Limb (tissue), 2 donors: ENCODE measurements around the gene ZNF83.
"Not testable (repeated sequence)": the region's sequence is repeated elsewhere in the genome, so short reads cannot be mapped to it uniquely, and the experiment has no call there.

Source experiments
- DNase-seq, 2 donors: peaks; one replicate each; pipeline ENCODE4 v3.0.0-alpha.2; 2016; ENCODE audit errors: extremely low spot score in 2 of 2

The ZNF83 gene

GRCh38 chr19:52639996-52640395, 1.8 kb upstream of the ZNF83 start:
- DNase-seq: no peak

- no peak for DNase-seq
Measured at GRCh38 chr19:52638601-52639000, 446 bp upstream of the ZNF83 start.

GRCh38 chr19:52635786-52636570, 2.2 kb downstream of the ZNF83 start:
- no peak for DNase-seq

- not testable (repeated sequence) for DNase-seq
Measured at GRCh38 chr19:52627441-52627840, 10.7 kb downstream of the ZNF83 start.

- no peak for DNase-seq
Measured at GRCh38 chr19:52626915-52627314, 11.2 kb downstream of the ZNF83 start.

DNA sequence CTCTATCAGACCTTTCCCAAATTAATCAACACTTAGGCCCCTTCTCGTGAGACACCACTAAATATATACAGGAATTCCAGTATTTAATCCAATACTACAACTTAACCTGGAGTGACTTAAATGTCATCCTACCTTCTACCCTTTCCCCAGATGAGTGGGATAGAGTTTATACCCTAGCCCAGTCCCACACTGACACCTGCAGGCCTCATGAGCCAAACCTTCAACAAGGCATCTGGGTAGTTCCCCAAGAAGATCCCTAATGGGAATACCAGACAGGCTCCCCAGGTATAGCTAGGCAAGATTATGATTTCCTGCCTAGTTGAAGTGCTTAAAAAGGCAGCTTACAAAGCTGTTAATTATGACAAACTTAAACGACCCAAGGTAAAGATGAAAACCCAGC, 15.9 kb downstream of the ZNF83 start:
- DNase-seq: no peak

DNA sequence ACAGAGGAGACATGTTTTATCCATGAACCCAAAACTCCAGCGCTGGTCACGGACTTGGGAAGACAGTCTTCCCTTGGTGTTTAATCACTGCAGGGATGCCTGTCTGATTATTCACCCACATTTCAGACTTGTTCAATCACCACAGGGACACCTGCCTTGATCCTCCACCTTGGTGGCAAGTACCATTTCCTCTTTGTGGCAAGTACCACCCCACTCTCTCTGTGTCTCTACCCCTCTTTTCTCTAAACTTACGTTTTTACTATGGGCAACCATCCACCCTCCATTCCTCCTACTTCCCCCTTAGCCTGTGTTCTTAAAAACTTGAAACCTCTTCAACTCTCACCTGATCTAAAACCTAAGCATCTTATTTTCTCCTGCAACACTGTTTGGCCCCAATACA, 16.8 kb downstream of the ZNF83 start:
- no peak for DNase-seq

- no peak for DNase-seq
Measured at GRCh38 chr19:52613299-52613906, 24.8 kb downstream of the ZNF83 start.

DNA sequence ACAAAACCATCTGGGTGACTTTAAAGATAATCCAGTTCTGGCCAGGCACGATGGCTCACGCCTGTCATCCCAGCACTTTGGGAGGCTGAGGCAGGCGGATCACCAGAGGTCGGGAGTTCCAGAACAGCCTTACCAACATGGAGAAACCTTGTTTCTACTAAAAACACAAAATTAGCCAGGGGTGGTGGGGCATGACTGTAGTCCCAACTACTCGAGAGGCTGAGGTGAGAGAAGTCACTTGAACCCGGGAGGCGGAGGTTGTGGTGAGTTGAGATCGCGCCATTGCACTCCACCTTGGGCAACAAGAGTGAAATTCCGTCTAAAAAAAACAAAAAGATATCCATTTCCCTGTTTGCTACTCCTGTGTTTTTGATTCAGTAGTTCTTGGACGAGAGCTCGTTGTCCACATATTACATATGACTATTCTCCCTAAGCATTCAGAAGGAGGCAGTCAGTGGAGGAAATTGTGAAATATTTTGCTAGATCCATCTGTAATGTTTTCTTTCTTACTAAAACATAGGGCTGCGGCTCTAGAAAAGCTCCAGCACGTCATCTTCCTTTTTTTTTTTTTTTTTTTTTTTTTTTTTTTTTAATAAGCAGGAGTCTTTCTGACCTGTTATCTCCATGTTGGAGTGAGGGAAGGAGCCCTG, 34.5 kb downstream of the ZNF83 start:
- DNase-seq: no peak

DNA sequence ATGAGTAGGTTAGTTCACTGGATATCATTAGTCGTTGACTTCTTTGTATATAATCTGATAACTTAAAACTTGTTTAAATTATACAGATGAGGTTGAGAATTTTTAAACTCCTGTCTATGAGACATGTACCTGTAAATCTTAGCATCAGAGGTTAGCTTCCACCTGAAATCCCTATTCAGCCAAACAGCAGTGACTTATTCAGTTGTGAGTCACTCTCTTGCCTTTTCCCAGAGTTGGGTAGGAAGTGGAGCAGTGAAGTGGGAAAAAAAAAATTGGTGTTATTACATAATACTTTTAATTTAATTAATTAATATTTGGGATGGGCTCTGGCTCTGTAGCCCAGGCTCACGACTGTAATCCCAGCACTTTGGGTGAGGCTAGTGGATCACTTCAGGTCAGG, 35.2 kb downstream of the ZNF83 start:
- no peak for DNase-seq

GRCh38 chr19:52601974-52602366, 36.2 kb downstream of the ZNF83 start:
- not testable (repeated sequence) for DNase-seq

DNA sequence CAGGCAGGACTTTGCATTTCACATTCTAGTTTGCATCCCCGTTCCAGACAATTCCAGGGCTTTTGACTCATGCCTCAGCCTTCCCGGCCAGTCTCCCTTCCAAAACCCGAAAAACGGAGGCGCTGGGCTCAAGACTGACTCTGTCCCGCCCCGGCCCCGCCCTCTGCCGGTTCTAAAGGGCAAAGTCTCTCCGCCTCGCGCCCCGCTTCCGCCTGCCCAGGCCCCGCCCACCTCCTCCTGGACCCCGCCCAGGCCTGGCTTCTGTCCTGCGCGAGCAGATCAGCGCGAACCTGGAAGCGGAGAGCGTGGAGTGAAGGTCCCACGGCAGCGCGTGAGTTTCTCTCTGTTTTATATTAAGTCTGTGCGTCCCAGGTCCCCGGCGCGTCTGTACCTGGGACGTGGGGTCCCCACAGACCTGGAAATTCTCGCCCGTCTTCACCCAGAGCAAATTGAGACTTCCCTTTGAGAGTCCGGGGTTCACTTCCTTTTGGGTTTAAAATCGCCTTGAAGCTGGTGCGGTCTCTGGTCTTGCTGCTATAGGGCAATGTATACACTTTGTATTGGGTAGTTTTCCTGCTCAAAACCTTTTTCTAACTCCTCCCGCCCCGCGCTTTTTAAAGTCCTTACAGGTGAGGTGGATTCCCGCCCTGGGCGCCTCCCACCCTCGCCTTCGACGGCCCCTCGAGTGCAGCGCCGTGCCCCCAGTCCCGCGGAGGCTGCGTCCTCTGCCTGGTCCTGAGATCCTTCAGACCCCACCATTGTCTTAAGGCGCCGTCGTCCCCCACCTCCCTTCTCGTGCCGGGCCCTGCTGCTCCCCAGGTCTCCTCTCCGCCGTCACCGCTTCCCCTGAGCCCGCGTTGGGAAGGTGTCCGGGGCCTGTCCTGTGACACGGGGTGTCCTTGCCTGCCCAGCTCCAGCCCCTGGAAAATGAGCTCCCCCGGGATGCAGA, 36.9 kb downstream of the ZNF83 start:
- DNase-seq: peak; percentile 81 to 93

GRCh38 chr19:52600639-52601024, 37.5 kb downstream of the ZNF83 start:
- no peak for DNase-seq

GRCh38 chr19:52599241-52599640, 38.9 kb downstream of the ZNF83 start:
- DNase-seq: no peak

DNA sequence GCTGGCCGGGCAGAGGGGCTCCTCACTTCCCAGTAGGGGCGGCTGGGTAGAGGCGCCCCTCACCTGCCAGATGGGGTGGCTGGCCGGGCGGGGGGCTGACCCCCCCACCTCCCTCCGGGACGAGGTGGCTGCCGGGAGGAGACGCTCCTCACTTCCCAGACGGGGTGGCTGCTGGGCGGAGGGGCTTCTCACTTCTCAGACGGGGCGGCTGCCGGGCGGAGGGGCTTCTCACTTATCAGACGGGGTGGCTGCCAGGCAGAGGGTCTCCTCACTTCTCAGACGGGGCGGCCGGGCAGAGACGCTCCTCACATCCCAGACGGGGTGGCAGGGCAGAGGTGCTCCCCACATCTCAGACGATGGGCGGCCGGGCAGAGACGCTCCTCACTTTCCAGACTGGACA, 44.7 kb downstream of the ZNF83 start:
- DNase-seq: not testable (repeated sequence)

DNA sequence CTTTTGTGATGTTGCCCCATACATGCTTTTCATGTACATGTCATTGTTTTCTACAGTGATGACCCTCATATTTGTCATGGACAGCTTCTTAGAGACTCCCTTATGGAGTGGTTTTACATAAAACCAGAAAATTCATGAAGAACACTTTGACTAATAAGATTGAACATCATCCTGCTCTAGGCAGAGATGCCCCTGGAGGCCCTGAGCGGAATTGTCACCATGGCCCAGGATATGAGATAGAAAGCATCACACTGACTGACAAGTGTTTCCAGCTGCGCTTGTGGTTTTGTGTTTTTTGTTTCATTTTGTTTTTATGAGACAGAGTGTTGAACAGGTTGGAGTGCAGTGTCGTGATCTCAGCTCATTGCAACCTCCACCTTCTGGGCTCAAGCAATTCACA, 45.9 kb downstream of the ZNF83 start:
- no peak for DNase-seq

DNA sequence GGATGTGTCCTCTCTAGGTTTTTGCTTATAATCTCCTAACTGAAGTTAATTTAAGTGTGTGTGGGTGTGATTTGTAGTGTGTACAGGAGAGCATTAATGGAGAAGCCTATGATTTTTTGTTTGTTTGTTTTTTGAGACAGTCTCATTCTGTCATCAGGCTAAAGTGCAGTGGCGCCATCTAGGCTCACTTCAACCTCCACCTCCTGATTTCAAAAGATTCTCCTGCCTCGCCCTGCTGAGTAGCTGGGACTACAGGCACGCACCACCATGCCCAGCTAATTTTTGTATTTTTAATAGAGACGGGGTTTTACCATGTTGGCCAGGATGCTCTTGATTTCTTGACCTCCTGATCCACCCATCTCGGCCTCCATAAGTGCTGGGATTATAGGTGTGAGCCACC, 47.4 kb downstream of the ZNF83 start:
- DNase-seq: no peak

- DNase-seq: no peak
Measured at GRCh38 chr19:52585604-52586003, 52.6 kb downstream of the ZNF83 start.

DNA sequence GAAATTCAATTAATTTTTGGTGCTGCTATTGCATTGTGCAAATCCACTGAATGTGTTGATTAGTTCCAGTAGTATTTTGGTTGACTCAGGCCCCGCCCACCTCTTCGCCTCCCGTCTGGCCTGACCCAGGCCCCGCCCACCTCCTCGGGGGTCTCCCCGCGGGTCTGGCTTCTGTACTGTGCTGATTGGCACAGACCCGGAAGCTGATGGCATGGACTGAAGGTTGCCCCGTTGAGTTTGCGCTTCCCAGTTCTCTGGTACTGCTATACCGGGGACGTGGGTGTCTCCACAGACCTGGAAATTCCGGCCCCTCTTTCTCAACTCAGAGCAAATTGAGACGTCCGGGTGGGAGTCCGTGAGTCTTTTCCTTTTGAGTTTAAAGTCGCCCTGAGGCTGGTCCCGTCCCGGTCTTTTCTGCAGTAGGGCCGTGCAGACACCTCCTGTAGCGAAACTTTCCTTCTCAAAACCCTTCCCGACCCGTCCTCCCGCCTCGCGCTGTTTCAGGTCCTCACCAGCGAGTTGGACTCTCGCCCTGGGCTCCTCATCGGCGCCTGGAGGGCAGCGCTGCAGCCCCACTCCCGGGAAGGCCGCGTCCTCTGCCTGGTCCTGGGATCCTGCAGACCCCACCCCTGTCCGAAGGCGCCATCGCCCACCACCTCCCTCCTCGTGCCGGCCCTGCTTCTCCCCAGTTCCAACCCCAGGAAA, 53.3 kb downstream of the ZNF83 start:
- DNase-seq: peak in 1 of 2 donors; percentile 71

DNA sequence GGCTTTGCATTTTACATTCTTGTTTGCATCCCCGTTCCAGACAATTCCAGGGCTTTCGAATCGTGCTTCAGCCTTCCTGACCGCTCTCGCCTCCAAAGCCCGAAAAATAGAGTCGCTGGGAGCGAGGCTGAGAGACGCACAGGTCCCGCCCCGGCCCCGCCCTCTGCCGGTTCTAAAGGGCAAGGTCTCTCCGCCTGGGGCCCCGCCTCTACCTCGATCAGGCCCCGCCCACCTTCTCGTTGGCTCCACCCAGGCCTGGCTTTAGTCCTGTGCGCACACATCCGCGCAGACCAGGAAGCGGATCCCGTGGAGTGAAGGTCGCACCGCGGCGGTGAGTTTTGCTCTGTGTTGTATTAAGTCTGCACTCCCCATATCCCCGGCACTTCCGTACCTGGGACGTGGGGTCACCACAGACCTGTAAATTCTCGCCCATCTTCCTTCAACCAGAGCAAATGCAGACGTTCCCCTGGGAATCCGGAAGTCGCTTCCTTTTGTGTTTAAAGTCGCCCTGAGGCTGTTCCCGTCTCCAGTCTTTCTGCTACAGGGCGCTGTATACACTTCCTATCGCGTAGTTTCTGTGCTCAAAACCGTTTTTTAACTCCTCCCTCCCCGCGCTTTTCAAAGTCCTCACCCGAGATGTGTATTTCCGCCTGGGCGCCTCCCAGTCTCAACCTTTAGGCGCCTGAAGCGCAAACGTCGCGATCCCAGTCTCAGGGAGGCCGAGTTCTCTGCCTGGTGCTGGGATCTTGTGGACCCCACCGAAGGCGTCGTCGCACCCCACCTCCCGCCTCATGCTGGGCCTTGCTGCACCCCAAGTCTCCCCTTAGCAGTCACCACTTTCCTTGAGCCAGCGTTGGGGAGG, 67.9 kb downstream of the ZNF83 start, which contains the start of gene ZNF701:
ZNF701 (plus strand) TSS at position 288 of the 862 bp plus-strand sequence. CDS start 3,861 bp downstream, outside the sequence.
- peak; percentile 87 to 98 for DNase-seq
